ENCODE data around the gene ASTE1. TPM values are rescaled to one million over a fixed set of nuclear protein-coding genes. Genes with fewer than 3 reads are reported as not detected.

ASTE1 gene
- total and polyA plus RNA-seq, 9 of the 15 experiments (the other 6 are each of a cell fraction or from before 2014, with no cell fraction given), result 3.5 to 12.1 (median 6.9) TPM

GRCh38 chr3:131038326-131038725 lies 11.7 kb upstream of the ASTE1 start:
- FAIRE-seq, result no peak
- in situ Hi-C loops (cut with MboI) (loop anchor here (25.0 kb wide), 2 partner anchors 449 to 974 kb away; no protein-coding TSS in a partner anchor), intact Hi-C loops (cut with micrococcal nuclease) (no loop called here)
- Histone ChIP-seq H3K27ac (ENCODE audit: extremely low read depth, low read depth, low read length) (no peak overlapping the region), H4K20me1 (replicated peaks; ENCODE audit: control insufficient read depth, insufficient read depth, low read length) (no peaks in the 10 kb centered on the region), H3K79me2 (ENCODE audit: control insufficient read depth, insufficient read depth, low read length) (no peaks in the 10 kb centered on the region), H3K9me1 (ENCODE audit: control insufficient read depth, insufficient read depth, low read length) (no peaks in the 10 kb centered on the region), H3K9ac (ENCODE audit: insufficient read depth in 1 of 2, low read depth in 2 of 2, low read length in 2 of 2) (no peak overlapping the region), H3K36me3 (ENCODE audit: control insufficient read depth, insufficient read depth, low read length) (no peaks in the 10 kb centered on the region), H3K4me2 (ENCODE audit: insufficient read depth, low read length) (no peak overlapping the region), H3K4me3 (no peak overlapping the region), H3K4me1 (replicated peaks in 1 of 2; ENCODE audit: control insufficient read depth in 2 of 2, insufficient read depth in 2 of 2, low read length in 2 of 2) (no peaks in the 10 kb centered on the region), H3K9me3 (replicated peaks; ENCODE audit: control insufficient read depth, insufficient read depth, low read depth, low read length) (no peaks in the 10 kb centered on the region), H3K27me3 (ENCODE audit: control insufficient read depth in 2 of 2, insufficient read depth in 2 of 2, low read length in 2 of 2) (no peaks in the 10 kb centered on the region), H2AFZ (ENCODE audit: low read depth, low read length) (no peak overlapping the region)
- ChIA-PET POLR2A (no interaction called here), CTCF (ENCODE audit: low intra/inter-chr PET ratio) (no interaction called here)
- WGBS (ENCODE audit: insufficient coverage, low coverage, missing lambda C conversion rate), result 28% methylated on average over 2 of the region's 2 CpGs
- no peak for ATAC-seq
- no peak for DNase-seq (ENCODE audit: extremely low read depth in 1 of 4, low spot score in 3 of 4)
- no TSS peak for BruUV-seq (replicated peaks)
- TF ChIP-seq, protein P1, sequence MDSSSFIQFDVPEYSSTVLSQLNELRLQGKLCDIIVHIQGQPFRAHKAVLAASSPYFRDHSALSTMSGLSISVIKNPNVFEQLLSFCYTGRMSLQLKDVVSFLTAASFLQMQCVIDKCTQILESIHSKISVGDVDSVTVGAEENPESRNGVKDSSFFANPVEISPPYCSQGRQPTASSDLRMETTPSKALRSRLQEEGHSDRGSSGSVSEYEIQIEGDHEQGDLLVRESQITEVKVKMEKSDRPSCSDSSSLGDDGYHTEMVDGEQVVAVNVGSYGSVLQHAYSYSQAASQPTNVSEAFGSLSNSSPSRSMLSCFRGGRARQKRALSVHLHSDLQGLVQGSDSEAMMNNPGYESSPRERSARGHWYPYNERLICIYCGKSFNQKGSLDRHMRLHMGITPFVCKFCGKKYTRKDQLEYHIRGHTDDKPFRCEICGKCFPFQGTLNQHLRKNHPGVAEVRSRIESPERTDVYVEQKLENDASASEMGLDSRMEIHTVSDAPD (CRISPR knock-in tag; IDR thresholded peaks at IDR 0.05), result no peak
- TF ChIP-seq, protein P2, sequence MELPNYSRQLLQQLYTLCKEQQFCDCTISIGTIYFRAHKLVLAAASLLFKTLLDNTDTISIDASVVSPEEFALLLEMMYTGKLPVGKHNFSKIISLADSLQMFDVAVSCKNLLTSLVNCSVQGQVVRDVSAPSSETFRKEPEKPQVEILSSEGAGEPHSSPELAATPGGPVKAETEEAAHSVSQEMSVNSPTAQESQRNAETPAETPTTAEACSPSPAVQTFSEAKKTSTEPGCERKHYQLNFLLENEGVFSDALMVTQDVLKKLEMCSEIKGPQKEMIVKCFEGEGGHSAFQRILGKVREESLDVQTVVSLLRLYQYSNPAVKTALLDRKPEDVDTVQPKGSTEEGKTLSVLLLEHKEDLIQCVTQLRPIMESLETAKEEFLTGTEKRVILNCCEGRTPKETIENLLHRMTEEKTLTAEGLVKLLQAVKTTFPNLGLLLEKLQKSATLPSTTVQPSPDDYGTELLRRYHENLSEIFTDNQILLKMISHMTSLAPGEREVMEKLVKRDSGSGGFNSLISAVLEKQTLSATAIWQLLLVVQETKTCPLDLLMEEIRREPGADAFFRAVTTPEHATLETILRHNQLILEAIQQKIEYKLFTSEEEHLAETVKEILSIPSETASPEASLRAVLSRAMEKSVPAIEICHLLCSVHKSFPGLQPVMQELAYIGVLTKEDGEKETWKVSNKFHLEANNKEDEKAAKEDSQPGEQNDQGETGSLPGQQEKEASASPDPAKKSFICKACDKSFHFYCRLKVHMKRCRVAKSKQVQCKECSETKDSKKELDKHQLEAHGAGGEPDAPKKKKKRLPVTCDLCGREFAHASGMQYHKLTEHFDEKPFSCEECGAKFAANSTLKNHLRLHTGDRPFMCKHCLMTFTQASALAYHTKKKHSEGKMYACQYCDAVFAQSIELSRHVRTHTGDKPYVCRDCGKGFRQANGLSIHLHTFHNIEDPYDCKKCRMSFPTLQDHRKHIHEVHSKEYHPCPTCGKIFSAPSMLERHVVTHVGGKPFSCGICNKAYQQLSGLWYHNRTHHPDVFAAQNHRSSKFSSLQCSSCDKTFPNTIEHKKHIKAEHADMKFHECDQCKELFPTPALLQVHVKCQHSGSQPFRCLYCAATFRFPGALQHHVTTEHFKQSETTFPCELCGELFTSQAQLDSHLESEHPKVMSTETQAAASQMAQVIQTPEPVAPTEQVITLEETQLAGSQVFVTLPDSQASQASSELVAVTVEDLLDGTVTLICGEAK (IDR thresholded peaks at IDR 0.05), result no peak
- TF ChIP-seq, protein P2 (CRISPR knock-in tag; IDR thresholded peaks at IDR 0.05), result no peak
- TF ChIP-seq TEAD4 (IDR thresholded peaks at IDR 0.05; ENCODE audit: low read length) (no peak), TEAD4 (CRISPR knock-in tag; IDR thresholded peaks at IDR 0.05; ENCODE audit: borderline replicate concordance) (no peak), MCM3 (IDR thresholded peaks at IDR 0.05) (no peak), FOXA1 (IDR thresholded peaks at IDR 0.05; ENCODE audit: borderline replicate concordance) (no peak), BCLAF1 (IDR thresholded peaks at IDR 0.05; ENCODE audit: borderline replicate concordance in 1 of 2, control insufficient read depth in 1 of 2, low read depth in 2 of 2, low read length in 1 of 2) (no peak), MTA3 (IDR thresholded peaks at IDR 0.05; ENCODE audit: borderline replicate concordance) (no peak), SRSF7 (optimal IDR thresholded peaks at IDR 0.05; ENCODE audit: low read depth, low read length) (no peak)

Measured in K562 (cell line).